UCSD-AML1 (cell line): ENCODE data around the gene FCSK.
"Not testable (repeated sequence)": the region's sequence is repeated elsewhere in the genome, so short reads cannot be mapped to it uniquely, and the experiment has no call there.

ENCODE experiments used
- DNase-seq: peaks from one replicate; lab custom pipeline; 2025; ENCODE audit not compliant: unreplicated experiment; lab: John Stamatoyannopoulos, UW

FCSK gene

DNA sequence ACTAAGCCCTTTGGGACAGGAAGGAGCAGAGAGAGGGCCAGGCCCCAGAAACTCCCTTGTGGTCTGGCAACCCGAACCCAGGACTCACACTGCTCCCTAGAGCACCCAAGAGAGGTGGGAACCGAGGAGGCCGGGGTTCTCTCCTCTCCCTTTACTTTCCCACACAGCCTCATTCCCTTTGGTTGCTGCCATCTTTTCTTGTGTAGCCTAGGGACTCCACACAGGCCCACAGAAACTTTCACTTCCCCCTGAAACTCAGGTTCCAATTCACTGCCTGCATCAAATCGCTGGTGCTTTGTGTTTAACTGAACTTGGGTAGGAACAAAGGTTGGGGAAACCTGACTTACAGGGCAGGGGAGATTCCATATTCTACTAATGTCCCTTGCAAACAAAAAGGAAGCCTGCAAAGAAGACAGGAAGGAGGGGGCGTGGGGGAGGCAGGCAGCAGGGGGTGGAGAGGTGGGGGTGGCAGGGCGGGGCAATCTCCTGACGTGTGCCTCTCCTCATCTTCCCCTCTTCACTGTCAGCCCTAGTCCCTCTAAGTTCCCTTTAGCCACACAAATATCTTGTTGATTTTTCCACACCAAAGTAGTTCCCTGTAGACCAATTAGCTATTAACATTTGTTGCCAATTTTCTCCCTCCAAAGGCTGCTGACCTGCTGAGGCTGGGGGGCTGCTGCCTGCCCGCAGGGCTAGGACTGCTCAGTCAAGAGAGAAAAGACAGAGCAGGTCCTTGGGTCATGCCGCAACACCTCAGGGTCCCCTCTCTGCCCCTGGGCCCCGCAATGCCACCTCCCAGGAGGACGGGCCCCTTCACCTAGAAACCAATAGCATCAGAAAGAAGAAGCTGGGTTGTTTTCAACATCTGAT is 23.5 kb upstream of the FCSK start:
- DNase-seq = peak; percentile 69

- DNase-seq = no peak
These were observed 22.1 kb upstream of the FCSK start for GRCh38 chr16:70432356-70432722.

DNA sequence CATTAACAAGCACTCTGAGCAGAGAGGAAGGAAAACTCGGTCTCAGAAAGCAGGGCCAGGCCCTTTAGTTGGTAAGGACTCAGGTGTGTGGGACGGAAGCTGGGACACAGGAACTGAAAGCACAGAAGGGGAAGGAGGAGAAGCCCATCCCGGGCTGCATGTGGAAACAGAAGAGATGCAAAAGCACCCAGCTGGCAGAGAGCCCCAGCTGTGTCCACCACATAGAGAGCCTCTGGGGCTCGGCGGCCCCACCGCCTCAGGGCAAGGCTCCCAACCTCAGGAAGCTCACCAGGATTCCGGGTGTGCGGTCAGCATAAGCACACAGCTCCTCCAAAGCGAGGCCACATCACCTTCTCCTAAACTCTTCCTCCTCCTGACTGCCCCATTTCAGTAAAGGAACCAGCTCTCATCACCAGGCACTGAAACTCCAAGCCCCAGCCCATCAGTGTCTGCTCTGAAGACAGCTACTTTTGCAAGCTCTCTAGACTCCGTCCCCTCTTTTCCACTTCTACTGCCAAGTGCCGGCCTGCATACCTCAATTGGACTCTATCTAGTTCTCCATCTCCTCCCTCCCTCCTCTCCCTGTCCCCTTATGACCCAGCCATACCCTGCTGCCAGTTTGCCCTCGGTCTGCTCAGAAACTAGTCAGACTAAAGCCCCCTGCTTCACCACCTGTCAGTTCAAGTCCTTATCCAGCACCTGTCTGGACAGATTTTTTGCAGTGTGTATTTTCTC is 21.5 kb upstream of the FCSK start:
- DNase-seq = no peak

- peak; percentile 37 for DNase-seq
These were observed 20.8 kb upstream of the FCSK start for GRCh38 chr16:70433458-70434103.

- no peak for DNase-seq
These were observed 19.7 kb upstream of the FCSK start for GRCh38 chr16:70434484-70435260.

- DNase-seq = peak; percentile 22
These were observed 17.3 kb upstream of the FCSK start for GRCh38 chr16:70437017-70437581.

DNA sequence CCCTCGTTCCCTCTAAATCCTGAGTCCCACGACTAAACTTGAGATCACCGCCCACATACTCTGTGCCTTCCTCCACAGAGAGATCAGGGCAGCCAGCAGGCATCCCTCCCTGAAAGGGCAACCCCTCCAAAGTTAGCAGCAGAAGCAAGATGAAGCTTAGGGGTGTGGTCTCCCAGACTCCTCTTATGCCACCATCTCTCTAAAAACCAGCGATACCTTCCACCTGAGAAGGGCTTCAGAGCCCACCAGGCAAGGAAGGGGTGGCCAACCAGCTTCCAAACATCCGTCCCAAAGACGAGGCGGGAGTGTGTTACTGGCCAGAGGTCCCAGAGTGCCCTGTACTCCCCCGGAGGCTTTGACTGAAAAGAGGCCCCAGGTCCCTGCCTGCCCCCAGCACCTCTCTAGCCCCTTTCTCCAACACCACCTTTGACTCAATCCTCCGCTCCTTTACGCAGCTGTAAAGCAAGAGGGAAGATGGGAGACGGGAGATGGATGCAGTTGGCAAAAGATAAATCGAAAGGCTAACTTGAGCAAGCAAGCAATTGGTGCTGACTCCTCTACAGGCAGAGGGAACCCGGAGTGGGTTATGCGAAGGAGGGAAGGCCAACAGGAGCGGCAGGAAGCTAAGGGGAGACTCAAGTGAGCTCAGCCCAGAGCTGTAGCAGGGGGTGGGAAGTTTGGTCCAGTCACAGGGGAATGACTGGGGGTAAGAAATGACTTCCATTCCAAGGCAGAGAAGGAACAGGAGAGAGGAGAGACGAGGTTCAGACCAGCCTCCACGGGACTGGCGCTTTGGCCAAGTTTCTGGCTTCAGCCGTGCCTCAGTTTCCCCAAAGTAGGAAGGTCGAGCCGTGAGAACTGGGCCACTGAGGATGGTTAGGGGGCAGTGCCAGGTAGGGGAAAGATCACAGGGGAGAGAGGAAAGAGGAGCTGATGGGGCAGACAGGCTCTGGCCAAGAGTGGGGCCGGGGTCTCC is 16.5 kb upstream of the FCSK start:
- DNase-seq = peak; percentile 24

DNA sequence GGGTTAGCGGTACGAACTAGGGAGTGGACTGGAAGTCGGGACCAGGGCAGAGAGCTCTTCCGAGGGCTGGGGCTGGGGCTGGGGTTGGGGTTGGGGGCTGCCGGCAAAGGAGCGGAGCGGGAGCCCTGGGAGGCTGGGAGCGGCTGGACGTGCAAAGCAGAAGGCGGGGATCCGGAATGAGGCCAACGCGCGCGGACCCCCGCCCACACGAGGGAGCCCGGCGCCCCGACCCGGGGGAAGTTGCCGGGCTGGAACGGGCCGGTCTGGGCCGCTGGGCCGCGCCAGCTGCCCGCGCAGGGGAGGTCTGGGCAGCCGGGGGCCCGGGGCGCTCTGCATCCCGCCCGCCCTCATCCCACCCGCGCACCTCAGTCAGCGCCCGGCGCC is 15.8 kb upstream of the FCSK start:
- peak; percentile 58 for DNase-seq

DNA sequence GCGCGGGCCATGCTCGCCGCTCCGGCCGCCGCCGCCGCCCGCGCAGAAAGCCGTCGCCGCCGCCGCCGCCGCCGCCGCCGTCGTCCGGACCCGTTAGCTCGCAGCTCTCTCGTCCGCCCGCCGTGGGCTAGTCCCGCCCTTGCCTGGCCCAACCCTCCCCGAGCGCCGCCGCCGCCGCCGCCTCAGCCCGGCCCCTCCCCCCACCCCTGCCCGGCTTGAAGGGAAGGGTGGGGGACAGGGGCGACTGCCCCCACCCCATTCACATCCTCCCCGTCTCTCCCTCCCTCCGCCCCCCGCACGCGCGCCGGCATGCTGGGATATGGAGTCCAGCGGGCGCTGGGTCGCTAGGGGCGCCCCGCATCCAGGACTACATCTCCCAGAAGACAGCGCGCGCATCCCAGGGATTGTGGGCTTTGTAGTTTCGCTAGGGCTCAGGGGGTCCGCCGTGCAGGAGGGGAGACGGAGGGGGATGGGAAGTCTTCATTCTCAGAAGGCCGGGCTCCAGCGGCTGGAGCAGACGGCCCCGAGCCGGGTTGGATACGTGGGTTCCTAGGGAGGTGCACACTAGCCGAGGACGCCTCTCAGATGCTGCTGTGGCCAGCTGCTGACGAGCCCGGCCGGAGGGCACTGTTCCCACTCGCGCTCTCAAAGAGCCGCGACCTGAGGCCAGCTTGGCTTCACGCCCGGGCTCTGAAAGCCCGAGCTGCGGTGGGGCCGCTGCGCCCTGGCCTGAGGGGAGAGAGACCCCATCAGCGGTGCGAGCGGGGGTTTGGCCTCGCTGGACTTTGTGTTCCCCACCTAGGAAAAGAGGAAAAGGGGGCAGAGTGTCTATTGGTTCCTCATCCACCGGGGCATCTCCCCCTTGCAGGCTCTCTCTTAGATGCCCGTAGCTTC is 15.2 kb upstream of the FCSK start, which contains the start of gene ST3GAL2:
TSS of gene ST3GAL2 (minus strand) at position 132 of the 894 bp plus-strand sequence. CDS start 40,570 bp downstream, outside the sequence.
- peak; percentile 95 for DNase-seq

DNA sequence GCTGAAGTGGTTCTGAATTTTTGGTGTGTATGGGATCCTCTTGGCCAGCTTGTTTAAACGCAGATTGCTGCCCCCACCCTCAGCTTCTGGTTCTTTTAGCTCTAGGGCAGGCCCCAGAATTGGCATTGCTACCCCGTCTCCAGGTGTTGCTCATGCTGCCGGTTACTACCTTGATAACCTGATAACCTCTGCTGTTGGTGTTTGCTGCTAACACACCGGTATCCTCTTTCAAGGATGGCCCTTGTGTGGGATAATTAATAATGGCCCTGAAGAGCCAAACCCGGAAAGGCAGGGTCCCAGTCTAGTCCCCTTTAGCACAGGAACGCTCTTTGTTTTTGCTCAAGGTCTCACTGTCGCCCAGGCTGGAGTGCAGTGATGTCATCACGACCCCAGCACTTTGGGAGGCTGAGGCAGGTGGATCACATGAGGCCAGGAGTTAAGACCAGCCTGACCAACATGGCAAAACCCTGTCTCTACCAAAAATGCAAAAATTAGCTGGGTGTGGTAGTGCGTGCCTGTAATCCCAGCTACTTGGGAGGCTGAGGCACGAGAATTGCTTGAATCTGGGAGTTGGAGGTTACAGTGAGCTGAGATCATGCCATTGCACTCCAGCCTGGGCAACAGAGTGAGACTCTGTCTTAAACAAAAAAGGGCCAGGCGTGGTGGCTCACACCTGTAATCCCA is 14.2 kb upstream of the FCSK start:
- no peak for DNase-seq

DNA sequence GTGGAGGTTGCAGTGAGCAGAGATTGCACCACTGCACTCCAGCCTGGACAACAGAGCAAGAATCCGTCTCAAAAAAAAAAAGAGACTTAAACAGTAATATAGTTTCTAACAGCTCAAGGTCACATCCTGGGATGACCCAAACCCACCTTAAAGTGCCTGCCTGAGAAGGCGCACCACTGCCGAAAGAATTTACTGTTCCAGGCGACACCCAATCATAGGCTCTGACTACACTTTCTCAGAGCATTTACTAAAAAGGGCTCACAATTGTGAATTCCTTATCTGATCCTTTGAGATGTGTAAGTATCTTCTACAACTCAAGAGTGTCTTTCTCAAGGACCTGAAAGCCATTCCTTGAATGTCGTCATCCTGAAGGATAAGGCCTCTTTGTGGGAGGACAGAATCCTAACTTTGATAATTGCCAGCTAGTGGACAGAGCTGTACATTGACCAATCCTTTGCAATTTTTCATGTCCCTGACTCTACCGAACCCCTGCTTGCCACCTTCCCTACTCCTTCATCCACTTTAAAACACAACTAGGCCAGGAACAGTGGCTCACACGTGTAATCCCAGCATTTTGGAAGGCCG is 12.9 kb upstream of the FCSK start:
- DNase-seq = no peak

- no peak for DNase-seq
These were observed 12.1 kb upstream of the FCSK start for GRCh38 chr16:70442344-70442743.

DNA sequence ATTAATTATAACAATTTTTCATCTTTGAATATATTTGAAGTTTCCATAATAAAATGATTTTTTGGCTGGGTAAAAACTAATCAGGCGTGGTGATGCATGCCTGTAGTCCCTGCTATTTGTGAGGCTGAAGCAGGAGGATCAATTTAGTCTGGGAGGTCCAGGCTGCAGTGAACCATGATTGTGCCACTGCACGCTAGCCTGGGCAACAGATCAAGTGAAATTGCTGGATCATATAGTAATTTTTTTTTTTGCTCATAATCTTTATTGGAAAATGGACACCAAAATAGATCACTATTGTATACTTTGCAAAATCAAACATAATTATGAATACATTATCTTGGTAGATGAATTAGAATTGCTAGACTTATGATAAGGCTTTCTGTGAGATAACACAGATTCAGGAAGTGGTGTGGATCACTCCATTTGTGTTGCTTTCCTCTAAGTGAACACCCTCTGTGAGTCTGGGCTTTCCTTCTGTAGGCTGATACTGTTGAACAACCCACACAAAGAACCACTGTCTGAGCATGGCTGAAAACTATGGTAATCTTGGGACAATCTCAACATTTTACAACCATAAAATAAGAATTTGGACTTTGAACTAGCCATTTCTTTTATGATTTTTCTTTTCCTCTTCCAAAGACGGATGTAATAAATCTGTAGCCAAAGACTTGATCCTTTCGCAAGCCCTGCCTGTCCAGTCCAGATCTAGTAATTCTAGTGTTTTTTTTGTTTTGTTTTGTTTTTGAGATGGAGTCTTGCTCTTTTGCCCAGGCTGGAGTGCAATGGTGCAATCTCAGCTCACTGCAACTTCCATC is 9.9 kb upstream of the FCSK start:
- no peak for DNase-seq

DNA sequence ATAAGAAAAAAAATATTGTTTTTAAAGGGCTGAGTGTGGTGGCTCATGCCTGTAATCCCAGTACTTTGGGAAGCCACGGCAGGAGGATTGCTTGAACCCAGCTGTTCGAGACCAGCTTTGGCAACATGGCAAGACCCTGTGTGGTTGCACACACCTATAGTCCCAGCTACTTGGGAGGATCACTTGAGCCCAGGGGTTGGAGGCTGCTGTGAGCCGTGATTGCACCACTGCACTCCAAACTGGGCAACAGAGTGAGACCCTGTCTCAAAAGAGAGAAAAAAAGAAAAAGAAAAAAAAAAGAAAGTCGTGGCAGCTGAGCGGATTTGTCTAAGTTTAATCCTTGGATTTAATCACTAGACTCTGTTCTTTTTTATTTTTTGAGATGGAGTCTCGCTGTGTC is 6.3 kb upstream of the FCSK start:
- DNase-seq = no peak

GRCh38 chr16:70450142-70451003 is 4.0 kb upstream of the FCSK start:
- DNase-seq = not testable (repeated sequence)

DNA sequence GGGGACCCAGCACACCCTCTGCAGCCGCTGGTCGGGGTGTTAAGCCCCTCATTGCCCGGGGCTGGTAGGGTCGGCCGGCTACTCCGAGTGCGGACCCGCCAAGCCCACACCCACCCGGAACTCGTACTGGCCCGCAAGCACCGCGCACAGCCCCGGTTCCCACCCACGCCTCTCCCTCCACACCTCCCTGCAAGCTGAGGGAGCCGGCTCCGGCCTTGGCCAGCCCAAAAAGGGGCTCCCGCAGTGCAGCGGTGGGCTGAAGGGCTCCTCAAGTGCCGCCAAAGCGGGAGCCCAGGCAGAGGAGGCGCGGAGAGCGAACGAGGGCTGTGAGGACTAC is 3.4 kb upstream of the FCSK start:
- not testable (repeated sequence) for DNase-seq
